Ishikawa (cell line): ENCODE data around the gene FOXG1.

Experiments
- CEBPB ChIP-seq: IDR thresholded peaks from 2 replicates; pipeline ENCODE4 v1.6.1; 2012
- CREB1 ChIP-seq: IDR thresholded peaks from 2 replicates; pipeline ENCODE4 v1.6.1; 2012; ENCODE audit warnings: low read depth
- EGR1 ChIP-seq: IDR thresholded peaks from 2 replicates; pipeline ENCODE4 v1.6.1; 2012
- EP300 ChIP-seq: IDR thresholded peaks from 2 replicates; pipeline ENCODE4 v1.6.1; 2012; ENCODE audit warnings: borderline replicate concordance
- FOXM1 ChIP-seq: IDR thresholded peaks from 2 replicates; pipeline ENCODE4 v1.6.1; 2012; ENCODE audit warnings: low read depth, borderline replicate concordance
- NFIC ChIP-seq: IDR thresholded peaks from 2 replicates; pipeline ENCODE4 v1.6.1; 2012
- RAD21 ChIP-seq: IDR thresholded peaks from 2 replicates; pipeline ENCODE4 v1.6.1; 2012; ENCODE audit warnings: low read depth
- REST ChIP-seq: IDR thresholded peaks from 2 replicates; pipeline ENCODE4 v1.6.1; 2012; ENCODE audit warnings: low read depth, mild to moderate bottlenecking
- TAF1 ChIP-seq: IDR thresholded peaks from 2 replicates; pipeline ENCODE4 v1.6.1; 2012; ENCODE audit warnings: low read depth, mild to moderate bottlenecking
- YY1 ChIP-seq: IDR thresholded peaks from 2 replicates; pipeline ENCODE4 v1.6.1; 2012; ENCODE audit warnings: low read depth
- TF ChIP-seq, protein P1 (sequence below): IDR thresholded peaks from 2 replicates; pipeline ENCODE4 v1.6.1; 2012

DNA sequence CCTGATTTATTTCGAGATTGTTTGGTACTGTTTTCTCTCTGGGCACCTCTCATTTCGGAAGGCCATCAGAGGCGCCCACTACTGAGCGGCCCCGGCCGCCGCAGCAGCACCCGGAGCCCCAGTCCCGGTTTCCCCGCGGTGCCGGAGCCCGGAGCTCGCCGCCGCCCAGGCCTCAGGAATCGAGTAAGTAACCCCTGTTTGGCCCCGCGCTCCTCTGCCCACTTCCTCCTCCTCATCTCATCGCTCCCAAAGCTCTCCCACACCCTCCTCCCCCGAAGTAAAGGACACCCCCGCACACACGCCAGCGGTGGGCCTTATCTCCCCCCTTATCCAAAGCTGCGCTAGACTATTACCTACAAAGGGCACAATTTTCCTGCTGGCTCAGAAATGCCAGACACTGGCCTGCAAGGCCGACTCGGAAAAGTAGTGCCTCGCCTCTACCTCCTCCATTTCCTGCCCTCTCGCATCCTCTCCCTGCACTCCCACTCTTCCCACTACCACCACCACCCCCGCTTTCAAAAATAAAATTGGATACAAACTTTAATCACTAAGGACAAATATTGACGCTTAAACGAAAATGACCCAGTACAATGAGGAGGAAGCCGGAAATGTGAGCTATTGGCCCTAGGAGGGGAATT lies 637 bp upstream of the FOXG1 start:
- TF ChIP-seq YY1 (no peak), EP300 (no peak), CEBPB (no peak), REST (no peak), TAF1 (no peak), NFIC (no peak), EGR1 (no peak), CREB1 (no peak), RAD21 (no peak), FOXM1 (no peak)
- TF ChIP-seq, protein P1, sequence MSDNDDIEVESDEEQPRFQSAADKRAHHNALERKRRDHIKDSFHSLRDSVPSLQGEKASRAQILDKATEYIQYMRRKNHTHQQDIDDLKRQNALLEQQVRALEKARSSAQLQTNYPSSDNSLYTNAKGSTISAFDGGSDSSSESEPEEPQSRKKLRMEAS, result no peak
